ENCODE measurements around the gene ADTRP. TPM values are rescaled to one million over a fixed set of nuclear protein-coding genes. Genes with fewer than 3 reads are reported as not detected.

ADTRP gene
- total RNA-seq, 4 donors from 2014 or later, result 119 to 199 (median 181) TPM

GRCh38 chr6:11668455-11668854, 110.1 kb downstream of the ADTRP start:
- no peak overlapping the region for H3K27ac ChIP-seq
- in situ Hi-C loops (cut with MboI; ENCODE audit: low pct_ligation_motif_present in 1 of 4, low pct_unique_long_range_greater_than_20kb in 1 of 4, low sequenced_read_pairs in 3 of 4), result loop anchor here in 3 of 4 donors (25.0 kb wide), 2 partner anchors 569 to 944 kb away; no protein-coding TSS in a partner anchor
- 70% methylated on average over 4 of the region's 4 CpGs for WGBS, 2 donors (ENCODE audit: low coverage in 1 of 2)
- H3K4me1 ChIP-seq, result no peaks in the 10 kb centered on the region
- no peak overlapping the region for H3K4me3 ChIP-seq
- TF ChIP-seq CTCF (IDR thresholded peaks at IDR 0.05) (no peak), POLR2A (IDR thresholded peaks at IDR 0.05) (no peak), POLR2AphosphoS5 (IDR thresholded peaks at IDR 0.05) (no peak), EP300 (IDR thresholded peaks at IDR 0.05; ENCODE audit: low read depth) (no peak)
- H3K9me3 ChIP-seq, result no peaks in the 10 kb centered on the region
- peaks cover 0 to 4% (median 0%) of the 10 kb centered on the region in 4 donors for H3K36me3 ChIP-seq
- DNase-seq, result no peak
- intact Hi-C loops (cut with DNase I; ENCODE audit: low total_unique reads), result no loop called here
- no peaks in the 10 kb centered on the region for H3K27me3 ChIP-seq

GRCh38 chr6:11667876-11668275, 110.7 kb downstream of the ADTRP start:
- TF ChIP-seq POLR2A (IDR thresholded peaks at IDR 0.05) (no peak), EP300 (IDR thresholded peaks at IDR 0.05; ENCODE audit: low read depth) (no peak), POLR2AphosphoS5 (IDR thresholded peaks at IDR 0.05) (no peak), CTCF (IDR thresholded peaks at IDR 0.05) (no peak)
- 89% methylated on average over 2 of the region's 2 CpGs; no CpG with 5 or more reads in 1 of the 2 donors for WGBS, 2 donors (ENCODE audit: low coverage in 1 of 2)
- intact Hi-C loops (cut with DNase I; ENCODE audit: low total_unique reads) (no loop called here), in situ Hi-C loops (cut with MboI; ENCODE audit: low pct_ligation_motif_present in 1 of 4, low pct_unique_long_range_greater_than_20kb in 1 of 4, low sequenced_read_pairs in 3 of 4) (loop anchor here in 3 of 4 donors (25.0 kb wide), 2 partner anchors 569 to 944 kb away; no protein-coding TSS in a partner anchor)
- no peaks in the 10 kb centered on the region for H3K27me3 ChIP-seq
- no peak overlapping the region for H3K27ac ChIP-seq
- no peak for DNase-seq
- peaks cover 0 to 4% (median 0%) of the 10 kb centered on the region in 4 donors for H3K36me3 ChIP-seq
- H3K9me3 ChIP-seq, result no peaks in the 10 kb centered on the region
- H3K4me3 ChIP-seq, result no peak overlapping the region
- no peaks in the 10 kb centered on the region for H3K4me1 ChIP-seq

GRCh38 chr6:11665604-11666326, 112.8 kb downstream of the ADTRP start:
- no peaks in the 10 kb centered on the region for H3K27me3 ChIP-seq
- H3K4me1 ChIP-seq, result no peaks in the 10 kb centered on the region
- no peak for DNase-seq
- H3K27ac ChIP-seq, result no peak overlapping the region
- WGBS, 2 donors (ENCODE audit: low coverage in 1 of 2), result 52 to 86% methylated on average over 2 of the region's 2 CpGs
- no peak overlapping the region for H3K4me3 ChIP-seq
- intact Hi-C loops (cut with DNase I; ENCODE audit: low total_unique reads) (no loop called here), in situ Hi-C loops (cut with MboI; ENCODE audit: low pct_ligation_motif_present in 1 of 4, low pct_unique_long_range_greater_than_20kb in 1 of 4, low sequenced_read_pairs in 3 of 4) (loop anchor here in 3 of 4 donors (25.0 kb wide), 2 partner anchors 572 to 947 kb away; no protein-coding TSS in a partner anchor)
- peaks cover 0 to under 1% (median 0%) of the 10 kb centered on the region in 4 donors for H3K36me3 ChIP-seq
- H3K9me3 ChIP-seq, result no peaks in the 10 kb centered on the region
- TF ChIP-seq POLR2A (IDR thresholded peaks at IDR 0.05), result no peak
- no peak for TF ChIP-seq EP300 (IDR thresholded peaks at IDR 0.05; ENCODE audit: low read depth)
- no peak for TF ChIP-seq CTCF (IDR thresholded peaks at IDR 0.05)
- no peak for TF ChIP-seq POLR2AphosphoS5 (IDR thresholded peaks at IDR 0.05)

Small RNA genes within 50 kb of the gene (small RNA-seq; reads per million reads assigned to genes)
- gene RF00272, result 0 reads per million in 4 donors

Other genes starting within 250 kb of the ADTRP start
- gene TMEM170B, start 241.1 kb downstream of the ADTRP start, total RNA-seq, result 1 to 10 TPM; 1.6 to 8.0 (median 3.0) TPM
- gene HIVEP1, start 233.5 kb upstream of the ADTRP start, total RNA-seq, result 10 to 100 TPM; 18.9 to 90.9 (median 30.5) TPM